HG03175 (cell line): Measurements from ENCODE around the gene HS6ST3.
"Not testable (repeated sequence)": the region's sequence is repeated elsewhere in the genome, so short reads cannot be mapped to it uniquely, and the experiment has no call there.

Experiments
- ATAC-seq: cut with Tn5 transposase; IDR thresholded peaks from one replicate; pipeline ENCODE4 v1.9.1; 2021; ENCODE audit warnings: mild to moderate bottlenecking, moderate library complexity; ENCODE audit not compliant: unreplicated experiment

HS6ST3 gene

DNA sequence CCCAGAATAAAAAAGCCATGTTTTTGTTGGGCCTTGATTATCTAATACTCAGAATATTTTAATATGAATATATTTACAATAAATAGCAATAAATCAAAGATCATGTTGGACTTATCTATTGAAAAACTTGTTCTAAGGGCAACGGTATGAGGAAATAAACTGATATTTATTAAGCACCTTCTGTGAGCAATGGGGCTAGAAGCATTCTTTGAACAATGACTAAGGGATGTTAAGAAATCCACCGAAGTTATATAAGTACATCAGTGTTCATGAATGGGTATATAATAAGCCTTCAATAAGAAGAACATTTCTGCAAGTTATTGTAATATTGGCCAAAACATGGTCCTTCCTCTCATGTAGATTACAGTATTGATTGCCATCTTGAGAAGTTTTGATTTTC, 682.5 kb downstream of the HS6ST3 start:
- no peak for ATAC-seq

DNA sequence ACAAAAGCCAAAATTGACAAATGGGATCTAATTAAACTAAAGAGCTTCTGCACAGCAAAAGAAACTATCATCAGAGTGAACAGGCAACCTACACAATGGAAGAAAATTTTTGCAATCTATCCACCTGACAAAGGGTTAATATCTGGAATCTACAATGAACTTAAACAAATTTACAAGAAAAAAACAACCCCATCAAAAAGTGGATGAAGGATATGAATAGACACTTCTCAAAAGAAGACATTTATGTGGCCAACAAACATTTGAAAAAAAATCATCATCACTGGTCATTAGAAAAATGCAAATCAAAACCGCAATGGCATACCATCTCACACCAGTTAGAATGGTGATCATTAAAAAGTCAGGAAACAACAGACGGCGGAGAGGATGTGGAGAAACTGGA, 688.4 kb downstream of the HS6ST3 start:
- not testable (repeated sequence) for ATAC-seq

DNA sequence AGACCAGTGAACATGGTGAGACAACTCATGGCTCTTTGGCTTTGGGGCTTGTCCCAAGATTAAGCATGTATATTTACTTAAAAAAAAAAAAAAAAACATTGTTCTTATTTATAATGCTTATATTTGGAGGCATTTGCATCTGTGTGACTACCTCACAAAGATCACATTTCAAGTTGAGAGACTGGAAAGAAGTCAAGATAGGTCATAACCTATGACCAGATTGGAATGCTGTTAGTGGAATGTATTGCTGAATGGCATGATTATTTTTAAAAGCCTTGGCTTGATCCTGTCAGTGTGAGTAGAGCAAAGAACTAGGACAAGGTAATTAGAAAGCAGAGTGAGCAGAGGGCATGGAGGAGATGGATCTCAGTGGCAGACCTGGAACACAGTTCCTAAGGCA, 689.8 kb downstream of the HS6ST3 start:
- ATAC-seq: no peak

DNA sequence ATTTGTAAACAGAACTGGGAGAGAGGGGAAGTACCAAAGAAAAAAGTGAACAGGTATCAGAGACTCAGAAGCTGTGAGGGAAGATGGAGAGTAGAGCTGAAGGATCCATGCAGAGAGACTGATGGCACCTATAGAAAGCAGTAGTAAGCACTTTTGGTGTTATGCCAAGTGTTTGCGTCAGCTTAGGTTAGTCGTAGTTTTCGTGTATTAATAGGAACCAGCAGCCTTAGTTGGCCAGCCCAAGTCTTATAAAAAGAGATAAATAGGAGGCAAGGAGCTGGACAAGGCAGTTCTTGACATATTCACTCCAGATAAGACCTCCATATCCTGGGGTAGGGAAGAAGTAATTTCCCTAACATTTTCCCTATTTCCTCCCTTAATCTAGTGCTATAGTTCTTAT, 690.2 kb downstream of the HS6ST3 start:
- no peak for ATAC-seq

DNA sequence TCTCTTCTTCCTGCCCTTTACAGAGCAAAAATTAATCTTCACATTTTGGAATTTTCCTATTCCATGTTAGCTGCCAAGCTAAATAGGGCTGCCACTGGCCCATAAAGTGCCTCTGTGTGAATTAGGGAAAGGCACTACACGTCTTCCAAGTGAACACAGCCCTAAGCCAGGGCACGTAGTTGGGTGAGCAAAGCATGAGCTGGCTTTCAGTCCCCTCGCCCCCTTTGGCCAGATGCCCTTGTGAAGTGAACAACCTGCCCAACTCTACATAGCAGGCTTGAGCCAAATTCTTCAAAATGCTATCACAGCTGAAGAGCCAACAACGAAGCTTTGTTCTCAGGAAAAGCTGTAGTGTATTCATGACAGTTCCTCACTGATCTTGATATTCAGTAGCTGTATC, 691.2 kb downstream of the HS6ST3 start:
- ATAC-seq: no peak

DNA sequence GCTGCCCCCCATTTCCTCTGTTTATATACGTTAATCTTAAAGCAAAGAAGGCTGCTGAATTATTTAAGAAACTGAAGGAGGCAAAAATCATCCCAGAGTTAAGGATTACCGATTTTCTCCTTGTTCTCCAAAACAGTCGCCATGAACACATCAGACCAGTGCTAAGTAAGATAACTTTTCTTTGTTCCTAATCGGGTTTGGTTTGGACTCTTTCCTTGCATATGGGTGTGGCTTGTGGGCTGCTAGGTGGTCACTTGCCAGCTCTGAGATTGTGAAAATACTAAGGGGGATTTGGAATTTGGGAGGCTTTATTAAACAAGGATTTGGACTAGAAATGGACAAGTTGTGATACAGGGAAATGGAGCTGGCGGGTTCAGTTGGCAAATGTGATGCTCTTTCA, 692.3 kb downstream of the HS6ST3 start:
- no peak for ATAC-seq

DNA sequence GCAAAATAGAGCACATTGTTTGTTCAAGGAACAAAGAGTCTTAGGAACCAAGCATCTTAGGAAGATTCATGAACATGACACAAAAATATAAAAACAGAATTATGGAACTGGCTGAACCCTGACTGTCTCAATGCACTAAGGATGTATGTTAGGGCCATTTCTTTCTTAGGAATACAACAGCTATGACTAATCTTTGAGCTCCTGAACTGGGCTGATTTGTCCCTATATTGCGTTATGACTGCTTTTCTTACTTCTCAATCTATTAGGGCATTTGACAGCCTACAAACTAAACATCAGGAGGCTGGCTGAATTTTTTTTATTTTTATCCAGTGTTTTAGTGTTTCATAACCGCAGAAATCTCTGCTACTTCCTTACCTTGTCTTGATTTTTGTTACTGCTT, 693.1 kb downstream of the HS6ST3 start:
- ATAC-seq: no peak

DNA sequence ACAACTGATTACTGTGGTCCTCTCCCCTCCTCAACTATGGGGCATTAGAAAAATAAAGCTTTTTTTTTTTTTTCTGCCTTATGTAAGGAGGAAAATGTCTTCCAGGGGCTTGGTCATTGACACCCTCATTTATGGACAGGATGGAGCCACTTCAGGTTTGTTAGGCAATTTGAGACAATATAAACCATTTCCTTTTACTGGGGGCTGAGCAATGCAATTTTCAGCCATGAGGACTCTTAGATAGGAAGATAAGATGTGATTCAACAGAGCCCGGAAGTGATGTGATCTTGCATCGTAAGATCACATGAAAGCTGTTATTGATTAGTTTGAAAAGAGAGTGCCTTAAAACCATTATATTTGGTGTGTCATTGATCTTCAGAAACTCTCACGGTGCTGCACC, 693.6 kb downstream of the HS6ST3 start:
- ATAC-seq: no peak

DNA sequence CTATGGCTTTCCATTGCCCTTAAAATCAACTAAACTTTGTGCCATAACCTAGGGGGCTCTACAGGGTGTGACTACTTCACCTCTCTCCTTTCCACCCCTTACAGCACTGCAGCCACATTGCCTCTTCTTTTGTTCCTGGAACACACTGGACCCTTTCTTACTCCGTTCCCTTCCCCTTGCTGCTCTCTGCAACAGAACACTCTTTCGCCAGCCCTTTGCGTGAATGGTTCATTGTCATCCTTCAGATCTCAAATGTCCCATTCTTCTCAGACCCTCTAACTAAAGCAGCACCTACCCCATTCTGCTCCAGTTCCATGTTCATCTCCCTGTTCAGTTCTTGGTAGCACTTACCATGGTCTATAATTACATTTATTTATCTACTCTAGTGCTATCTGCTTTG, 696.1 kb downstream of the HS6ST3 start:
- ATAC-seq: no peak

DNA sequence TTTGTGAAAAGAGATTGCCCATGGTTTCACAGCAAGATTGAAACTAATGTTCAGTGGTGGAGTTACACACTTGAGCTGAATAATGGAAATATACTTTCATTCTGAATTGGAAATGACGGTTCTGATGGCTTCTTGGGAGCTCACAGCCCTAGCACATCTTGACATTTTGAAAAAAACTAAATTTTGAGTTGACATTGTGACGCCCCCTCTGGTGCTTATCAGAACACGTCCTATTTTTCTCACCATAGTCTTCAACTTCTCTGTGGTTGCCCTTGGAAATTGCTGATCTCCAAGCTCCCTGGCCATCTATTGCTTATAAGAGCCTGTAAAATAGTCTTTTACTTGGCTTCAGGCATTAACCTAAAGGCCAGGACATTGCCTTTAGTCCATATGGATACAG, 702.3 kb downstream of the HS6ST3 start:
- ATAC-seq: no peak

DNA sequence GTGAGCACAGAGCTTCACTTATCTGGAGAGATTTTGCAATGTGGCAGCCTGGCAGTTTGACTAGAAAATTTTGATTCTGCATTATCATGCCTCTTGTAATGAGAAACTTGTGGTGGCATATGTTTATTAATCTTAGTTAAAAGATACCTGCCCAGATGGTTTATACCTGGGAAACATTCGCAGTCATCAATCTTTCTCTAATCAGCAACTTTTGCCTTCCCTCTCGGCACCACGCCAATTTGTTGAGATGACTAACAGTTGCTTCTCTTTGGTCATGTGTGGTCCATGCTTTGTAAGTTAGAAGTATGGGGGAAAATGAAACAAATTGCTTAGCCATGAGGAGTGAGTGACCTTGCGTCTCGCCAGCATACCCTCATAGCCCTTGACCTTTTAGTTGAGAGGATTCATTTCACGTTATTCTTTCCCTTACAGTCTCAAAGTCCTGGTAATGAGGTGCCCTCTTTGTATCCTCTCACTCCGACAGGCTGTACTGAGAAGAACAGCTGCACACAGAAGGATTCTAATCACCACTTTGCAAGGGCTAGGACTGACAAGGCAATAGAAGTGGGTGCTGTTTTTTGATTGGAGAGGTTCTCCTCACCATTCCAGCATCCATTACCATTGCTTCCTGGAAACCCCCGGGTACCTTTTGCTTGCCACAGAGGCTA, 703.0 kb downstream of the HS6ST3 start:
- no peak for ATAC-seq

DNA sequence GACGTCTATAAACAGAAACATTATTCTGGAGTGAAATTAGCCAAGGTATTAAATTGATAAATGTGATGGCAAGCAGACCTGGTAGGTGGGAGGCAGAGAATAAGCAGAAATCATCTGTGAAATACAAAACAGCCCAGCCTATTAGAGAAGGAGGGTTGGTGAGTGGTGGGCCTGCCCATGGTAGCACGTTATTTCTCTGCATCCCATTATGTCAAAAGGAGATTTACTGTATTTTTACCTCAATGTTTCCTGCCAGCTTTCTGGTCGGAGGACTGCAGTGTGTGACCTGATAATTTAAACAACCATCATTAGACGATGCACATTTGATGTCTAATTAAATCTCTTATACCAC, 703.5 kb downstream of the HS6ST3 start:
- ATAC-seq: no peak

DNA sequence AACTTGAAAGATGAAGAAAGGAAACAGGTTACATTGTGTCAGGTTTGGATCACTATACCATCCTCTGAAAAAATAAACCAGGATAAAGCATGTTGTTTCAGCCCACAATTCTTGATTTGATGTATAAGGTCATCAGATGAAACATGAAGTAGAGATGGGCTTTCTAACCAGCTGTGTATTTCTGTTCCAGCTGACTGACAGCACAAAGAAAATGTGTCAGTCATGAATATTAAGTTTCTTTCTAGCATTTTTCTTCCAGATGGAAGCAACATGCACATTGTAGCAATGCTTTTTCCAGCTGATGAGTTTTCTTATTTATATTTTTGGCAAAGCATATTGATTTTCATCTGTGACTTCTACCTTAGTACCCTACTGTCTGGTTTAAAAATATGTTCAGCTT, 704.8 kb downstream of the HS6ST3 start:
- ATAC-seq: no peak

DNA sequence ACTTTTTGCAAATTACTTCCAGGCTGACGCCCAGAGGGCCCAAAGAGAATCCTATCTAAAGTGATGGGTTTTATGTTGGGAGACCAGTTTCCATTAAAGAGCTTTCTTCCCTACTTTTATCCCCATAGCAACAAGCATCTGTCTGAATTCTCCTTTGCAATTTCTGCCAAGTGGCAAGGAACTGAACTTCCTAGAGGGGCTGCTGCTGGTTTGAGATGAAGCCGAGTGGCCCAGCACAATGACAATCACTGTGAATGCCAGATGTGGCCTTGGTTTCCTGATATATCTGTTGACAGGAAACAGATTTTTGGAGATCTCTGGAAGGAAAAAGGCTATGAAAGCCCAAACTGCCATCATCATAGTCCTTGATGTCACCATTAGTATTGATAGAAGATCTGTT, 705.8 kb downstream of the HS6ST3 start:
- ATAC-seq: no peak

DNA sequence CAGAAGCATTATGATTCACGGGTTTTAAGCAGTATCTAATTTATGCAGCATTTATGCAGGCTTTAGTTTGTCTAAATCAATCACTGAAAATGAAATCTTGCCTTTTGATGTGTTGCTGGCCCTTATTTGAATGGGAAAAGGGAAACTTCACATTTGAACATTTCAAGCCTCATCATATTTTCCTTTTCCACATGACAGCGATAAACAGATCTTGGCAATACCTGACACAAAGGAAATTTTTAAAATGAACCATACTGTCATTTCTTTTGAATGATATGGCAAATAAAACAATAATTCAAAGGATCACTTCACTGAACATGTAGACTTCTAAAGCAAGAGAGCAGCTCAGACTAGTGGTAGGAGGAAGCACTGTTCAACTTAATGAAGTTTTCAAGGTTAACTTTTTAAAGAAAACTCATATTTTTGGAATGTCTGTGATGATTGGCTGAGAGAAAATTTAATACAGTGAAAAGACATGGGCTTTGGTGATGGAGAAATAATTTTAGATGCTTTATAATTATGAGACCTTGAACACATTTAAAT, 706.3 kb downstream of the HS6ST3 start:
- ATAC-seq: no peak

DNA sequence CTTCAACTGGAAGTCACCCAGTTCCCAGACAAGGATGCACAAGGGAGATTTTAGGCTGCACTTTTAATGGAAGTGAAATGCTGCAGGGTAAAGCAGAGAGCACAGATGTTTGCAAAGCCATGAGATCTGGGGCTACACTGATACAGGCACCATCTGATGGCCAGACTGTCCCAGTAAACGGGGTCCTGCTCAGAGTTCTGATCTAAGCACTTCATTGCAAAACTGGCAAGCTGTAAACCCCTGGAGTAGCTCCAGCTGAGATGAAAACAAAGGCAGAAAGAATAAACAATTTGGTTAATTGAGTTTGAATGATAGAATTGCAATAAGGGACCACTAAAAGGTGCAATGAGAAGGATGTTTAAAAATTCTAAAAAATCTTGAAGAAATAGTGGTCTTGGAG, 707.2 kb downstream of the HS6ST3 start:
- ATAC-seq: no peak

DNA sequence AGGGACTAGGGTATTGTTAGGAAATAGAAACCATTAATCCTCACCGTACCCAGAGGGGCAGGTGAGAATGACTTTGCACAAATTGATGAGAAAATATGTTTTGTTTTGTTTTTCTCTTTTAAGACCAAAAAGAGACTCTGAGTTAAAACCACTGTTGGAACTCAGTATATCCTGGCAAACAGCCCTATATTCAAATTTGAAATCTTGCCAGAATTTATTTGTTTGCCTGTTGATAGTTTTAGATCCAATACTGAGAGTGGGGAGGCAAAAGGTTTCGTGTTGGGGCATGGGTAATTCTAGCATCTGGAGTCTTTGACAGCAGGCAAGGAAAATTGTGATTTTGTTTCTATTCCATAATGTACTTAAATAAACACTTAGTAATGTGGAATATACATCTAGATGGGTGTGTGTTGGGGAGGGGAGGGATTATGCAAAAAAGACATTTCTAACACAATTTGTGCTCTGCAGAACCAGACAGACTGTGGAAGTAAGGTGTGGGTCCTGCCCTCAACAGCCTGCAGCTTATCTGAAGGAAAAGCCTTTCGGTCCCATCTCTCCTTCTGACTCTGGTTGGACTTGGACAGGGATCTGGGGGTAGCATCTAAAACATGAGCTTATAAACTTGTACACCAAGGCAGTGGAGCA, 713.7 kb downstream of the HS6ST3 start:
- no peak for ATAC-seq

DNA sequence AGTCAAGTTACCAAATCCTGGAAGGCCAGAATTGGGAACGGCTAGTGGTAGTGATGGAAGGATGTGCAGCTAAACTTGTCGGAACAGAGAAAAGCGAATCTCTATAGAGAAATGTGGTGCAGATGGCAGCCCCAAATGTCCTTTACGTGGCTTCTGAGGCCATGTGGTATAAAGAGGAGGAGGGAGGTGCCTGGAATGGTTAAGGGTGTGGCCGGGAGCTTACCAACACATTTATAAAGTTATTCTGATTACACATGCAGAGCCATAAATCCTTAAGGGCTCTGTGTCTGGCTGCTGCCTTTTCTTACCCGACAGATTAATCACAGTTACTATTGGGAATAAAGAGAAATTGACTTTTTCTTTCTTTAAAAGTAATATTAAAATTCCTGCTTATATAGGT, 714.3 kb downstream of the HS6ST3 start:
- ATAC-seq: no peak

DNA sequence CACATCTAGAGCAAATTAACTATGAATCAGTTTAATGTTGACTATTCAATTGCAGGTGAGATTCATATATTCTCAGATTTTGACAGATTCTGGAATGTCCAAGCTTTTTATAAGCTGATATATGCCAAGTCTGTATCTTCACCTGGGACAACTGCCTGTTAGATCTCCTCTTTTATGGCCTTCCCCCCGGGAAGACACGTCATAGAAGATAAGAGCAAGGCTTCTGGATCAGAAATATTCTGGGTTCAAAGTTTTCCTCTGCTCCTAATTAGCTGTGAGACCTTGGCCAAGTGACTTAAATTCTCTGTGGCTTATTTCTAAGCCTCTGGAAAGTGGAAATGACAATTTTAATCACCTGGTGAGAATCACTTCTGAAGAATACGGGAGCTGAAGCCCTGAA, 716.8 kb downstream of the HS6ST3 start:
- no peak for ATAC-seq

DNA sequence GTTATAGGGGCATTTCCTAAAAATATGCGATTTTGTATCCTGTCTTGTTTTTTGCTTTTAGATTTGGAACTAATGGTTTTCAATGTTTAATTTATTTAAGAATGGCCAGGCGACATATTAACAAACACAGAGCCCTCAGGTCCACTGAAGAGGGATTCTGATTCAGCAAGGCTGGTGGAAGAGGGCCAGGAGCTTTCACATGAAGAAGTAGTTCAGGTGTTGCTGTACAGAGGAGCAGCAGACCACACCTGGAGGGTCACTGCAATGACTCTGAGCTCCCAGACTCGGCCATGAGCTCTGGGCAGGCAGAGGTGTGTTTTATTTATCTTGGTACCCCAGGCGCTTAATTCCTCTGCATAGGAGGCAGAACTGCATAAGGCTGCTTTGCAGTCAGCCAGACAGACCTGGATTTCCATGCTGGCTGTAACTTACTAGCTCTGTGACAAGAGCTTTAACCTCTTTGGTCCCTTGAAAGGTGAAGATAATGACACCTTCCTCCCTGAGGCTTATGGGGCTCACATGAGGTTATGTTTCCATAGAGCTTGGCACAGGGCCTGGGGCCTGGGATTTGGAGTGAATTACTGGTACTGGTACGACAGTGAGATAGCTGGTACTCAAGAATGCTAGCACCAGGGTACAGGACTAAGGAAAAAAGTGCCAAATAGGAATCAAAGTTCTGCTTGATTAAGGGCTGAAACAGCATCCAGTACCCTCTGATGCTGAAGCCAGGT, 719.6 kb downstream of the HS6ST3 start:
- ATAC-seq: no peak

DNA sequence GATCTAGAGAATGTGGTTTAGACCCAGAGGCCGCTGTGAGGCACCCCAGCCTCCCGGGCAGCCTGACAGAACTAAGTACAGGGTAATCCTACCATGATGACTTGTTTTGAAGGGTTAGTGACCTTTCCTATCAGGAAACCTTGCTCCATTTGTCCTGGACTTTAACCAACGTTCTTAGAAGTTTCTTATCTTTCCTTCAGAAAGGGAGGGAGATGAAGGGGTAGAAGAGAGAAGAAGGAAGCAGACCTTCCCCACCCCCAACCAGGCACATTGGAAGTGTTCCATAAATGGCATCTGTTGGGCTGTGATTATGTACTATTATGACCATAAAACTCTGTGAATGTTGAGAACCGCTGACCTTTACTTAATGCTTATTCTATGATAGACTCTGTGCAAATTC, 720.2 kb downstream of the HS6ST3 start:
- ATAC-seq: no peak

DNA sequence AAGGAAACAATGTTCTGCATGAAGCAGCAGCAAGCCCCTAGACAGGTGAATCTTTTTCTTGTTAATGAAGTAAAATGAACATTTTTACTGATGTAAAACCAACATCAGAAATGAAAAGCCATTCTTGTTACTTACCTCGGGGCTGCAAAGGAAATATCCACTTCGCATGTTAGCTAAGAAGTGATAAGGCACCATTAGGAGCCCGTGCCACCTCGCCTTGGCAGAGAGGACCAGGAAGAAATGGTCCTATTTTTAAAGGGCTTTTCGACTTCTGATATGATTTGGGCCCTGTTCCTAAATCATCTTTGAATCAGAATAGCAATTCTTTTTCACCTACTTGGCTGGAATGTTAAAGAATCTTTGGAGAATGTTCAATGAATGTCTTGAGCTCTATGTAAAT, 721.1 kb downstream of the HS6ST3 start:
- ATAC-seq: no peak
